SK-N-SH (cell line): ENCODE data around the gene PBX3.

ENCODE experiments used
- CHD2 ChIP-seq: fragments of 150-350 bp; IDR thresholded peaks from 2 replicates; pipeline ENCODE4 v1.6.1; 2018; ENCODE audit warnings: low read length; ENCODE audit not compliant: partially characterized antibody
- EP300 ChIP-seq, 2 experiments: IDR thresholded peaks; 2 replicates each; pipeline versions ENCODE4 v1.4.0 to v1.6.1; 2012; ENCODE audit warnings: borderline replicate concordance in 1 of 2, low read depth in 1 of 2, low read length in 1 of 2
- EZH2phosphoT487 ChIP-seq: fragments of 200-600 bp; sonication (generic); IDR thresholded peaks from 2 replicates; pipeline ENCODE4 v1.6.1; 2017; ENCODE audit warnings: low read depth, mixed run types, mild to moderate bottlenecking, antibody characterized with exemption, moderate library complexity, borderline replicate concordance
- GABPA ChIP-seq: IDR thresholded peaks from 2 replicates; pipeline ENCODE4 v1.4.0; 2012; ENCODE audit warnings: low read depth, mild to moderate bottlenecking
- JUND ChIP-seq: IDR thresholded peaks from 2 replicates; pipeline ENCODE4 v1.4.0; 2012
- RCOR1 ChIP-seq: fragments of 150-350 bp; IDR thresholded peaks from 2 replicates; pipeline ENCODE4 v1.6.1; 2017; ENCODE audit warnings: antibody characterized with exemption, low read length
- SMC3 ChIP-seq: IDR thresholded peaks from 2 replicates; pipeline ENCODE4 v1.6.1; 2012; ENCODE audit warnings: low read depth, low read length, improper control_type of control experiment
- TF ChIP-seq, protein P1 (sequence below): IDR thresholded peaks from 2 replicates; pipeline ENCODE4 v1.6.1; 2012; ENCODE audit warnings: mild to moderate bottlenecking, low read depth, low read length, moderate library complexity
- TF ChIP-seq, protein P2 (sequence below): fragments of 200-600 bp; sonication (generic); IDR thresholded peaks from 2 replicates; pipeline ENCODE4 v1.6.1; 2017; ENCODE audit warnings: antibody characterized with exemption, mild to moderate bottlenecking, moderate library complexity
- TF ChIP-seq, protein P3 (sequence below): IDR thresholded peaks from 2 replicates; pipeline ENCODE4 v1.4.0; 2012; ENCODE audit warnings: low read depth

DNA sequence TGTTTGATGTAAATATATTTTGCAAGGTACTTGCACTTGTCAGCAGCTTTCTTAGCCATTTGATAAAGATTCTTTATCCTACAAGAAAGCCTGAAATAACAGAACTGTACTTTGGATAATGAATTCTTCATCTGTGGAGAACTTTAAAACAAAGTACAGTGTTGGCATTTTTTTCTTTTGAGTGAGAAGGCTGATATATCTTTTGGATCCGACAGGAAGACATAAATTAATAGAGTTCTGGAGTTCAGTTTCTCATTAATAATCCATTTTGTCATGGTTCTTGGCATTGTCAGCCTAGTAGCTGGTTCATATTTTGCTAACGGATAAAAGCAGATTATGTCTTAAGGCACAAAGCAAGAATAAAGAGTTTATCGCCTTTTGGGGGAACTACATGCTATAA lies 17.0 kb downstream of the PBX3 start:
- TF ChIP-seq, protein P1, sequence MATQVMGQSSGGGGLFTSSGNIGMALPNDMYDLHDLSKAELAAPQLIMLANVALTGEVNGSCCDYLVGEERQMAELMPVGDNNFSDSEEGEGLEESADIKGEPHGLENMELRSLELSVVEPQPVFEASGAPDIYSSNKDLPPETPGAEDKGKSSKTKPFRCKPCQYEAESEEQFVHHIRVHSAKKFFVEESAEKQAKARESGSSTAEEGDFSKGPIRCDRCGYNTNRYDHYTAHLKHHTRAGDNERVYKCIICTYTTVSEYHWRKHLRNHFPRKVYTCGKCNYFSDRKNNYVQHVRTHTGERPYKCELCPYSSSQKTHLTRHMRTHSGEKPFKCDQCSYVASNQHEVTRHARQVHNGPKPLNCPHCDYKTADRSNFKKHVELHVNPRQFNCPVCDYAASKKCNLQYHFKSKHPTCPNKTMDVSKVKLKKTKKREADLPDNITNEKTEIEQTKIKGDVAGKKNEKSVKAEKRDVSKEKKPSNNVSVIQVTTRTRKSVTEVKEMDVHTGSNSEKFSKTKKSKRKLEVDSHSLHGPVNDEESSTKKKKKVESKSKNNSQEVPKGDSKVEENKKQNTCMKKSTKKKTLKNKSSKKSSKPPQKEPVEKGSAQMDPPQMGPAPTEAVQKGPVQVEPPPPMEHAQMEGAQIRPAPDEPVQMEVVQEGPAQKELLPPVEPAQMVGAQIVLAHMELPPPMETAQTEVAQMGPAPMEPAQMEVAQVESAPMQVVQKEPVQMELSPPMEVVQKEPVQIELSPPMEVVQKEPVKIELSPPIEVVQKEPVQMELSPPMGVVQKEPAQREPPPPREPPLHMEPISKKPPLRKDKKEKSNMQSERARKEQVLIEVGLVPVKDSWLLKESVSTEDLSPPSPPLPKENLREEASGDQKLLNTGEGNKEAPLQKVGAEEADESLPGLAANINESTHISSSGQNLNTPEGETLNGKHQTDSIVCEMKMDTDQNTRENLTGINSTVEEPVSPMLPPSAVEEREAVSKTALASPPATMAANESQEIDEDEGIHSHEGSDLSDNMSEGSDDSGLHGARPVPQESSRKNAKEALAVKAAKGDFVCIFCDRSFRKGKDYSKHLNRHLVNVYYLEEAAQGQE = no peak
- TF ChIP-seq SMC3 (no peak), CHD2 (peak; percentile 31), GABPA (no peak), JUND (peak; percentile 54), EZH2phosphoT487 (no peak), RCOR1 (peak; percentile 41; the same call in 1 of the 2 replicates), EP300 (IDR thresholded peaks at IDR 0.05; ENCODE audit: borderline replicate concordance in 1 of 2, low read depth in 1 of 2, low read length in 1 of 2) (peak; percentile 58 to 64; a peak in 2 of 4 replicates)
- TF ChIP-seq, protein P2, sequence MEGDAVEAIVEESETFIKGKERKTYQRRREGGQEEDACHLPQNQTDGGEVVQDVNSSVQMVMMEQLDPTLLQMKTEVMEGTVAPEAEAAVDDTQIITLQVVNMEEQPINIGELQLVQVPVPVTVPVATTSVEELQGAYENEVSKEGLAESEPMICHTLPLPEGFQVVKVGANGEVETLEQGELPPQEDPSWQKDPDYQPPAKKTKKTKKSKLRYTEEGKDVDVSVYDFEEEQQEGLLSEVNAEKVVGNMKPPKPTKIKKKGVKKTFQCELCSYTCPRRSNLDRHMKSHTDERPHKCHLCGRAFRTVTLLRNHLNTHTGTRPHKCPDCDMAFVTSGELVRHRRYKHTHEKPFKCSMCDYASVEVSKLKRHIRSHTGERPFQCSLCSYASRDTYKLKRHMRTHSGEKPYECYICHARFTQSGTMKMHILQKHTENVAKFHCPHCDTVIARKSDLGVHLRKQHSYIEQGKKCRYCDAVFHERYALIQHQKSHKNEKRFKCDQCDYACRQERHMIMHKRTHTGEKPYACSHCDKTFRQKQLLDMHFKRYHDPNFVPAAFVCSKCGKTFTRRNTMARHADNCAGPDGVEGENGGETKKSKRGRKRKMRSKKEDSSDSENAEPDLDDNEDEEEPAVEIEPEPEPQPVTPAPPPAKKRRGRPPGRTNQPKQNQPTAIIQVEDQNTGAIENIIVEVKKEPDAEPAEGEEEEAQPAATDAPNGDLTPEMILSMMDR = no peak
- TF ChIP-seq, protein P3, sequence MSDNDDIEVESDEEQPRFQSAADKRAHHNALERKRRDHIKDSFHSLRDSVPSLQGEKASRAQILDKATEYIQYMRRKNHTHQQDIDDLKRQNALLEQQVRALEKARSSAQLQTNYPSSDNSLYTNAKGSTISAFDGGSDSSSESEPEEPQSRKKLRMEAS = no peak
